ENCODE measurements around the gene NTN3.

The NTN3 gene

GRCh38 chr16:2501946-2502895, 31.1 kb downstream of the NTN3 start:
- DNase-seq (ENCODE audit: low read depth) = no peak
- H3K9ac ChIP-seq (ENCODE audit: low read length) = peak overlapping the region; percentile 9
- H3K4me1 ChIP-seq (ENCODE audit: control insufficient read depth, insufficient read depth, low read length) = peaks cover 39% of the 10 kb centered on the region
- no peak overlapping the region for H3K4me3 ChIP-seq (ENCODE audit: low read length)
- H3K27me3 ChIP-seq (replicated peaks; ENCODE audit: control insufficient read depth, insufficient read depth, low read length) = no peaks in the 10 kb centered on the region
- H3K9me3 ChIP-seq (ENCODE audit: control insufficient read depth, low read length) = no peaks in the 10 kb centered on the region
- H3K36me3 ChIP-seq (ENCODE audit: control insufficient read depth, insufficient read depth, low read length, severe bottlenecking) = no peaks in the 10 kb centered on the region

GRCh38 chr16:2505695-2506094, 34.6 kb downstream of the NTN3 start:
- Histone ChIP-seq H3K4me3 (ENCODE audit: low read length) (no peak overlapping the region), H3K36me3 (ENCODE audit: control insufficient read depth, insufficient read depth, low read length, severe bottlenecking) (no peaks in the 10 kb centered on the region), H3K4me1 (ENCODE audit: control insufficient read depth, insufficient read depth, low read length) (peaks cover 30% of the 10 kb centered on the region), H3K9me3 (ENCODE audit: control insufficient read depth, low read length) (no peaks in the 10 kb centered on the region), H3K27me3 (replicated peaks; ENCODE audit: control insufficient read depth, insufficient read depth, low read length) (no peaks in the 10 kb centered on the region), H3K9ac (ENCODE audit: low read length) (no peak overlapping the region)
- DNase-seq (ENCODE audit: low read depth) = no peak

GRCh38 chr16:2507052-2507659, 36.1 kb downstream of the NTN3 start:
- no peaks in the 10 kb centered on the region for H3K27me3 ChIP-seq (replicated peaks; ENCODE audit: control insufficient read depth, insufficient read depth, low read length)
- no peak overlapping the region for H3K9ac ChIP-seq (ENCODE audit: low read length)
- H3K4me3 ChIP-seq (ENCODE audit: low read length) = no peak overlapping the region
- H3K36me3 ChIP-seq (ENCODE audit: control insufficient read depth, insufficient read depth, low read length, severe bottlenecking) = no peaks in the 10 kb centered on the region
- DNase-seq (ENCODE audit: low read depth) = no peak
- peaks cover 31% of the 10 kb centered on the region for H3K4me1 ChIP-seq (ENCODE audit: control insufficient read depth, insufficient read depth, low read length)
- H3K9me3 ChIP-seq (ENCODE audit: control insufficient read depth, low read length) = no peaks in the 10 kb centered on the region

GRCh38 chr16:2507665-2508064, 36.6 kb downstream of the NTN3 start:
- Histone ChIP-seq H3K27me3 (replicated peaks; ENCODE audit: control insufficient read depth, insufficient read depth, low read length) (no peaks in the 10 kb centered on the region), H3K4me3 (ENCODE audit: low read length) (no peak overlapping the region), H3K36me3 (ENCODE audit: control insufficient read depth, insufficient read depth, low read length, severe bottlenecking) (no peaks in the 10 kb centered on the region), H3K4me1 (ENCODE audit: control insufficient read depth, insufficient read depth, low read length) (peaks cover 26% of the 10 kb centered on the region), H3K9ac (ENCODE audit: low read length) (no peak overlapping the region), H3K9me3 (ENCODE audit: control insufficient read depth, low read length) (no peaks in the 10 kb centered on the region)
- DNase-seq (ENCODE audit: low read depth) = no peak

- Histone ChIP-seq H3K27me3 (replicated peaks; ENCODE audit: control insufficient read depth, insufficient read depth, low read length) (no peaks in the 10 kb centered on the region), H3K4me3 (ENCODE audit: low read length) (no peak overlapping the region), H3K9ac (ENCODE audit: low read length) (no peak overlapping the region), H3K9me3 (ENCODE audit: control insufficient read depth, low read length) (no peaks in the 10 kb centered on the region), H3K4me1 (ENCODE audit: control insufficient read depth, insufficient read depth, low read length) (peaks cover 19% of the 10 kb centered on the region), H3K36me3 (ENCODE audit: control insufficient read depth, insufficient read depth, low read length, severe bottlenecking) (no peaks in the 10 kb centered on the region)
- no peak for DNase-seq (ENCODE audit: low read depth)
These were observed 37.8 kb downstream of the NTN3 start for GRCh38 chr16:2508722-2509400.

GRCh38 chr16:2511128-2511800, 40.2 kb downstream of the NTN3 start:
- H3K9ac ChIP-seq (ENCODE audit: low read length) = peak overlapping the region; percentile 66
- H3K27me3 ChIP-seq (replicated peaks; ENCODE audit: control insufficient read depth, insufficient read depth, low read length) = no peaks in the 10 kb centered on the region
- no peaks in the 10 kb centered on the region for H3K9me3 ChIP-seq (ENCODE audit: control insufficient read depth, low read length)
- peak overlapping the region; percentile 52 for H3K4me3 ChIP-seq (ENCODE audit: low read length)
- peaks cover 31% of the 10 kb centered on the region for H3K4me1 ChIP-seq (ENCODE audit: control insufficient read depth, insufficient read depth, low read length)
- peak; percentile 67 for DNase-seq (ENCODE audit: low read depth)
- H3K36me3 ChIP-seq (ENCODE audit: control insufficient read depth, insufficient read depth, low read length, severe bottlenecking) = no peaks in the 10 kb centered on the region

GRCh38 chr16:2511996-2512734, 41.1 kb downstream of the NTN3 start:
- Histone ChIP-seq H3K36me3 (ENCODE audit: control insufficient read depth, insufficient read depth, low read length, severe bottlenecking) (no peaks in the 10 kb centered on the region), H3K4me3 (ENCODE audit: low read length) (no peak overlapping the region), H3K27me3 (replicated peaks; ENCODE audit: control insufficient read depth, insufficient read depth, low read length) (no peaks in the 10 kb centered on the region), H3K9me3 (ENCODE audit: control insufficient read depth, low read length) (no peaks in the 10 kb centered on the region), H3K9ac (ENCODE audit: low read length) (no peak overlapping the region), H3K4me1 (ENCODE audit: control insufficient read depth, insufficient read depth, low read length) (peaks cover 39% of the 10 kb centered on the region)
- no peak for DNase-seq (ENCODE audit: low read depth)

- no peaks in the 10 kb centered on the region for H3K36me3 ChIP-seq (ENCODE audit: control insufficient read depth, insufficient read depth, low read length, severe bottlenecking)
- peak overlapping the region; percentile 86 for H3K4me3 ChIP-seq (ENCODE audit: low read length)
- no peaks in the 10 kb centered on the region for H3K9me3 ChIP-seq (ENCODE audit: control insufficient read depth, low read length)
- peaks cover 42% of the 10 kb centered on the region for H3K4me1 ChIP-seq (ENCODE audit: control insufficient read depth, insufficient read depth, low read length)
- no peaks in the 10 kb centered on the region for H3K27me3 ChIP-seq (replicated peaks; ENCODE audit: control insufficient read depth, insufficient read depth, low read length)
- no peak for DNase-seq (ENCODE audit: low read depth)
- no peak overlapping the region for H3K9ac ChIP-seq (ENCODE audit: low read length)
These were observed 41.8 kb downstream of the NTN3 start for GRCh38 chr16:2512735-2513404.

- Histone ChIP-seq H3K4me1 (ENCODE audit: control insufficient read depth, insufficient read depth, low read length) (peaks cover 46% of the 10 kb centered on the region), H3K9ac (ENCODE audit: low read length) (peak within 1 kb of the TSS; percentile 93), H3K27me3 (replicated peaks; ENCODE audit: control insufficient read depth, insufficient read depth, low read length) (no peaks in the 10 kb centered on the region), H3K9me3 (ENCODE audit: control insufficient read depth, low read length) (no peaks in the 10 kb centered on the region), H3K36me3 (ENCODE audit: control insufficient read depth, insufficient read depth, low read length, severe bottlenecking) (no peaks in the 10 kb centered on the region), H3K4me3 (ENCODE audit: low read length) (peak within 1 kb of the TSS; percentile 86)
- peak; percentile 95 for DNase-seq (ENCODE audit: low read depth)
These were observed 42.6 kb downstream of the NTN3 start, which contains the start of gene ATP6V0C for GRCh38 chr16:2513405-2514332. Gene ATP6V0C, plus strand, starts transcription at chr16:2513952. Its CDS starts 152 bp downstream, at chr16:2514104.
